ENCODE measurements around the gene MAML1. TPM values are rescaled to one million over a fixed set of nuclear protein-coding genes. Genes with fewer than 3 reads are reported as not detected.
A peak's percentile ranks its signal among the peaks of the same experiment; 100 is the strongest.

Gene MAML1
- total RNA-seq, 1 experiment from 2014 or later, result 14.2 TPM

- no peak for DNase-seq (ENCODE audit: low spot score)
- in situ Hi-C loops (cut with HindIII; ENCODE audit: low sequenced_read_pairs), result loop anchor here (10.0 kb wide), 1 partner anchor 62 kb away; no protein-coding TSS in a partner anchor
These were observed 84.3 kb downstream of the MAML1 start for GRCh38 chr5:179816796-179817469.

GRCh38 chr5:179817470-179817840, 84.8 kb downstream of the MAML1 start:
- in situ Hi-C loops (cut with HindIII; ENCODE audit: low sequenced_read_pairs), result loop anchor here (10.0 kb wide), 1 partner anchor 63 kb away; no protein-coding TSS in a partner anchor

DNA sequence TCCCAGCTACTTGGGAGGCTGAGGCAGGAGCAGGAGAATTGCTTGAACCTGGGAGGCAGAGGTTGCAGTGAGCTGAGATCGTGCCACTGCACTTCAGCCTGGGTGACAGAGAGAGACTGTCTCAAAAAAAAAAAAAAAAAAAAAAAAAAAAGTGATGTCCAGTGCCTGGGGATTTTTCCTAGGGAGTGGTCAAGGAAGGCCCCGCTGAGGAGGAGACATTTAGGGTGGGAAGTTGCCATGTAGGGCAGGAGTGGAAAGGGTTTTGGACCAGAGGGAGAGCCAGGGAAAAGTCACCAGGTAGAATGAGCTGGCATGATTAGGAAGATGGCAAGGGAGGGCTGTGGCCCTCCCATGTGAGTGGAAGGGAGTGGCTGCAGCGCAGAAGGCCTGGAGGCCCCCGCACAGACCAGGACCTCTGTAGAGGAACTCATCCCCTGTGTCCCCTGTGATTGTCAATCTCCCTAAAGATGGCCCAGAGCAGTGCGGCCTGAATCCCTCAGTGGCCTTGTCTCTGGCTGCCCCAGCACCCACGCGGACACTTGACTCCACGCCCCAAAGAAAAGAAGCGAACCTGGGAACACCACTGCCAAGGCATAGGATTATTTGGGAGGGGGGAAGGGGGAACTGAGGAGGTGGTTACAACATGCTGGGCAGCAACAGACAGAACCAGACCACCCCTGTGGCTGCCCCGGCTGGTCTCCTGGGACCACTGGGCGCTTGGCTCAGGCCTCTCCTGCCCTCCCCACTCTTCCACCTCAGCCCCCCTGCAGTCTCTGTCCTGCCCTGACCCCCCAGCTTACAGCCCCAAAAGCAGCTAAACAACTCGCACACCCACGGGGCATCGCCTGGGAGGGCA, 85.5 kb downstream of the MAML1 start:
- DNase-seq (ENCODE audit: low spot score), result no peak

More at GRCh38 chr5:179817470-179817840, 84.8 kb downstream of the MAML1 start:
- DNase-seq (ENCODE audit: low spot score), result no peak

GRCh38 chr5:179818746-179819295, 86.2 kb downstream of the MAML1 start:
- in situ Hi-C loops (cut with HindIII; ENCODE audit: low sequenced_read_pairs), result loop anchor here (10.0 kb wide), 1 partner anchor 64 kb away; no protein-coding TSS in a partner anchor

More for the DNA sequence above, 85.5 kb downstream of the MAML1 start:
- in situ Hi-C loops (cut with HindIII; ENCODE audit: low sequenced_read_pairs), result loop anchor here (10.0 kb wide), 1 partner anchor 63 kb away; no protein-coding TSS in a partner anchor

GRCh38 chr5:179819296-179820126, 86.9 kb downstream of the MAML1 start:
- peak; percentile 54 for DNase-seq (ENCODE audit: low spot score)
- in situ Hi-C loops (cut with HindIII; ENCODE audit: low sequenced_read_pairs), result loop anchor here (10.0 kb wide), 1 partner anchor 65 kb away; no protein-coding TSS in a partner anchor

More at GRCh38 chr5:179818746-179819295, 86.2 kb downstream of the MAML1 start:
- DNase-seq (ENCODE audit: low spot score), result peak; percentile 82

GRCh38 chr5:179820127-179820482, 87.5 kb downstream of the MAML1 start:
- no peak for DNase-seq (ENCODE audit: low spot score)
- in situ Hi-C loops (cut with HindIII; ENCODE audit: low sequenced_read_pairs), result no loop called here

DNA sequence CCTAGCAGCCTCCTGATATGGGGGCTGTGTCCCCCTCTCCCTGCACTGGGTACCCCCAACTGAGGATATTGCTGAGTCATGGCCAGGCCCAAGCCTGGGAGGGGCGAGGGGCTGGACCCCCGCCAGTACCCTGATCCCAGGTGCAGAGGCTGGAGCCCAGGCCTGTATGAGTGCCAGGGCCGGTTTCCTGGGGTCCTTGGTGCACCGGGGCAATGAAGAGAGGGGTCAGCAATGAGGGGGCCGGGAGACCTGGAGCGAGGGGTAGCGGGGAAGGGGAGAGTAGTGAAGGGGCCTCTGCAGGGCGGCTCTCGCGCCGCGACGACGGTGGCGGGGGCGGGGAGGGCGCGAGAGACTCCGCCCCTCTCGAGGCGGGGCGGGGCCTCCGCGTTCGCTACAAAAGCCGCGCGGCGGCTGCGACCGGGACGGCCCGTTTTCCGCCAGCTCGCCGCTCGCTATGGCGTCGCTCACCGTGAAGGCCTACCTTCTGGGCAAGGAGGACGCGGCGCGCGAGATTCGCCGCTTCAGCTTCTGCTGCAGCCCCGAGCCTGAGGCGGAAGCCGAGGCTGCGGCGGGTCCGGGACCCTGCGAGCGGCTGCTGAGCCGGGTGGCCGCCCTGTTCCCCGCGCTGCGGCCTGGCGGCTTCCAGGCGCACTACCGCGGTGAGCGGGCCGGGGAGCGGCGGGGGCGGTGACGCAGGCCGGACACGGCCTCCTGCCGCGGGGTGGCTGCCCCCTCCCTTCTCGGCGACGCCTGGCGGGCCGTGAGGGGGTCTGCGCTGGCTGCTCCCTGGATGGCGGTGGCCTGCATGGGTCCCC, 88.1 kb downstream of the MAML1 start, which contains the start of gene SQSTM1:
Gene SQSTM1, plus strand, starts transcription at position 423 of the 815 bp plus-strand sequence. Its CDS starts 32 bp downstream, at position 455.
- DNase-seq (ENCODE audit: low spot score), result peak; percentile 87
- in situ Hi-C loops (cut with HindIII; ENCODE audit: low sequenced_read_pairs), result no loop called here

DNA sequence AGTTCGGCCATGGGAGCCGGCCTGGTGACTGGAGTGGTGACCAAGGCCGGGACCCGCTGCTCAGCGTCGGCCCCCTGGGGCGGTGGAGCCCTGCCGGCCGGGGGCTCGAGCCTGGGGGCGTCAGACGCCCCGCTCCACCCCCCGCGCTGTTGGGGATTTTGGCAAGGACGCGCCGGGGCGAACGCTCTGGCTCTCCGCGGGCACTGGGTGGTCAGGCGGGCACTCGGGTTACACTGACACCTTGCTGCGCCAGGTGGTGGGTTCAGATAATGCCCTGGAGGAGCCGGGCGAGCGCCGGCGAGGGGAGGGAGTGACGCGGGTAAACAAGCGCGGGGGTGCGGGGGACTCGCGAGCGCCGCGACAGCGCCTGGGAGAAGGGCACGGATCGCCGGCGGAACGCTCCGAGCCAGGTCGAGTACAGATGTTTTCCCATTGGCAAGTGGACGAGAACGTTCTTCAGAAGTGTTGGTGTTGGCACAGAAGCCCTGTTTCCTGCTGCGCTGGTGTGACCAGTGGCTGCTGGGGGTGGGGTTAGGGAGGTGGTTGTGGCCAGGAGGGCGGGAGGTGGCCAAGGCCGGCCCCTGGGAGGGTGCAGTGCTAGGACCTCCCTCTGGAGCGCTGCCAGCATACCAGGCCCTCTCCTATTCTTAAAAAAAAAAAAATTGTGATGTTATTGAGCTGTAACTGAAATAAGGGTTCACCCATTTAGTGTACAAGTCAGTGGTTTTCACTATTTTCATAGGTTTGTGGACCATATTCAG, 88.9 kb downstream of the MAML1 start:
- DNase-seq (ENCODE audit: low spot score), result peak; percentile 92
- in situ Hi-C loops (cut with HindIII; ENCODE audit: low sequenced_read_pairs), result no loop called here

GRCh38 chr5:179822059-179822432, 89.4 kb downstream of the MAML1 start:
- in situ Hi-C loops (cut with HindIII; ENCODE audit: low sequenced_read_pairs), result no loop called here

DNA sequence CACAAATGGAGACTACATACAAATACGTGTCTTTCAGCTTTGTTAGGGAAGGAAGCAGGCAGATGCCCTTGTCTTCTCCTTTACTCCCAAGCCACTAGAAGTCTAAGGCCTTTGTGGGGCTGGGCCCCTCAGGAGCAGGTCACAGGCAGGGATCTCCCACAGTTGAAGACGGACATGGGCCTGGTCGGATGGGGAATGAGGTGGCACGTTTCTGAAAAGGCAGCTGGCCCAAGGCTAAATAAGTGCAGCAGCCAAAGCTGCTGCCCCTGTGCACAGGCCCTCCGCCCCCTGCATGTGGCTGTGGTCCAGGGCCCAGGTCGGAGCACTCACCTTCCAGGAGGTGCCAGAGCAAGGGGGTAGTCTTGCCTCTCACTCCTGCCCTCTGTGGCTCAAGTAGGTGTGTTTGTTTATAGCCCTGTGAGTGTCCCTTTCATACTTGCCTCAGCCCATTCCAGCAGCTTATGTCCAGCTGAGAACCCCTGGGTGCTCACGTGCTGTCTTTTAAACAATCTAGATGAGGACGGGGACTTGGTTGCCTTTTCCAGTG, 89.9 kb downstream of the MAML1 start:
- peak; percentile 11 for DNase-seq (ENCODE audit: low spot score)
- in situ Hi-C loops (cut with HindIII; ENCODE audit: low sequenced_read_pairs), result no loop called here

More at GRCh38 chr5:179822059-179822432, 89.4 kb downstream of the MAML1 start:
- DNase-seq (ENCODE audit: low spot score), result no peak

DNA sequence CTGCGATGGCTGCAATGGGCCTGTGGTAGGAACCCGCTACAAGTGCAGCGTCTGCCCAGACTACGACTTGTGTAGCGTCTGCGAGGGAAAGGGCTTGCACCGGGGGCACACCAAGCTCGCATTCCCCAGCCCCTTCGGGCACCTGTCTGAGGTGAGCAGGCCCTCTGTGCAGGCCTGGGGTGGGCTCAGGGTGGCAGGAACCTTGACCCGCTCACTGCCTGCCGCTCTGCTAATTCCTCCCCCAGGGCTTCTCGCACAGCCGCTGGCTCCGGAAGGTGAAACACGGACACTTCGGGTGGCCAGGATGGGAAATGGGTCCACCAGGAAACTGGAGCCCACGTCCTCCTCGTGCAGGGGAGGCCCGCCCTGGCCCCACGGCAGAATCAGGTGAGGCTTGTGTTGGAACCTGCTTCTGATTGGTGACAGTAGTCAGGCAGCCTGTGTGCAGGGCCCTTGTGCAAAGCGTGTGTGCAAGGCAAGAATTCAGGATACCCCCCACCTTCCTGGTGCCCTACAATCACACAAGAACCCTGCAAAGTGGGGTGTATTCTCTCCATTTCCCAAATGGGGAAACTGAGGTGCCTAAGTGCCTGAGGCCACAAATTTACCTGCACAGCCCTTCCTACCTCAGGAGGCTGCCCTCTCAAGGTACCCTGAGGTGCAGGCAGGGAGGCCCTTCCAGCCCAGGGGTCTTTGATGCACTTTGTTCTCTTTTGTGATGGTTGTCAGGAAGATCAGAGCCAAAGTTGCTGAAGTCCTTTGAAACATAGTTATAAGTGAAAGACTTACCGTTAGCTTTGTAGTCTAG, 91.5 kb downstream of the MAML1 start:
- in situ Hi-C loops (cut with HindIII; ENCODE audit: low sequenced_read_pairs), result no loop called here
- DNase-seq (ENCODE audit: low spot score), result no peak

GRCh38 chr5:179824745-179825112, 92.1 kb downstream of the MAML1 start:
- DNase-seq (ENCODE audit: low spot score), result no peak

GRCh38 chr5:179825655-179826182, 93.1 kb downstream of the MAML1 start:
- in situ Hi-C loops (cut with HindIII; ENCODE audit: low sequenced_read_pairs), result no loop called here
- DNase-seq (ENCODE audit: low spot score), result peak; percentile 89

More at GRCh38 chr5:179824745-179825112, 92.1 kb downstream of the MAML1 start:
- in situ Hi-C loops (cut with HindIII; ENCODE audit: low sequenced_read_pairs), result no loop called here

Data from G401 (cell line).